HFFc6 (cell line): Measurements from ENCODE around the gene R3HDM4. TPM values are rescaled to one million over a fixed set of nuclear protein-coding genes. Genes with fewer than 3 reads are reported as not detected.

Source experiments
- DNase-seq: peaks from one replicate; pipeline ENCODE4 v3.0.0-alpha.2; 2018
- H3K27ac Mint-ChIP-seq: 2 replicates; pipeline ENCODE4 v1.8.0; 2020; ENCODE audit warnings: mild to moderate bottlenecking, mixed read lengths
- H3K27me3 Mint-ChIP-seq: 2 replicates; pipeline ENCODE4 v1.8.0; 2021; ENCODE audit warnings: mild to moderate bottlenecking, moderate library complexity, mixed read lengths; ENCODE audit not compliant: insufficient read depth
- H3K36me3 Mint-ChIP-seq: 2 replicates; pipeline ENCODE4 v1.8.0; 2021; ENCODE audit warnings: low read depth, mixed read lengths
- H3K4me1 Mint-ChIP-seq: 2 replicates; pipeline ENCODE4 v1.8.0; 2020; ENCODE audit warnings: low read depth, mixed read lengths
- H3K4me3 Mint-ChIP-seq: 2 replicates; pipeline ENCODE4 v1.8.0; 2020; ENCODE audit warnings: mild to moderate bottlenecking, moderate library complexity, mixed read lengths
- H3K9me3 Mint-ChIP-seq: 2 replicates; pipeline ENCODE4 v1.8.0; 2020; ENCODE audit warnings: mild to moderate bottlenecking, mixed read lengths
- CTCF ChIP-seq: fragments of 200-600 bp; sonication (generic); IDR thresholded peaks from 2 replicates; pipeline ENCODE4 v1.5.0; 2021; ENCODE audit warnings: antibody characterized with exemption, mild to moderate bottlenecking
- total RNA-seq, 6 experiments: library from RNA; stranded (reverse); fragmentation: NEBNext Ultra II Directional; extraction: Animal tissue kit (Norgen Biotek cat#: 25700); gene quantifications; 2 replicates in 1 of 6; 3 replicates in 5 of 6; pipeline ENCODE4 v1.2.3, GENCODE V29; 2021

The R3HDM4 gene
- total RNA-seq, 6 experiments from 2014 or later: 41.9 to 53.4 (median 45.9) TPM

- Mint-ChIP-seq H3K4me3 (no peak overlapping the region), H3K36me3 (peaks cover 19% of the 10 kb centered on the region), H3K27me3 (peaks cover 1% of the 10 kb centered on the region; the same call in 1 of the 2 replicates), H3K27ac (no peak overlapping the region), H3K4me1 (peaks cover 16% of the 10 kb centered on the region; the same call in 1 of the 2 replicates), H3K9me3 (no peaks in the 10 kb centered on the region)
- no peak for DNase-seq
- TF ChIP-seq CTCF: no peak
These were observed 31.1 kb upstream of the R3HDM4 start for GRCh38 chr19:944171-944567.

- DNase-seq: no peak
- Mint-ChIP-seq H3K4me3 (no peak overlapping the region), H3K4me1 (peaks cover 16% of the 10 kb centered on the region; the same call in 1 of the 2 replicates), H3K36me3 (peaks cover 19% of the 10 kb centered on the region), H3K27ac (no peak overlapping the region), H3K9me3 (no peaks in the 10 kb centered on the region), H3K27me3 (peaks cover 1% of the 10 kb centered on the region; the same call in 1 of the 2 replicates)
- TF ChIP-seq CTCF: no peak
These were observed 30.6 kb upstream of the R3HDM4 start for GRCh38 chr19:943551-944170.

- no peak for DNase-seq
- H3K4me3 Mint-ChIP-seq: no peak overlapping the region
- H3K9me3 Mint-ChIP-seq: no peaks in the 10 kb centered on the region
- H3K36me3 Mint-ChIP-seq: peaks cover 27% of the 10 kb centered on the region
- H3K27me3 Mint-ChIP-seq: peaks cover 1% of the 10 kb centered on the region; the same call in 1 of the 2 replicates
- H3K27ac Mint-ChIP-seq: no peak overlapping the region
- TF ChIP-seq CTCF: no peak
- peaks cover 16% of the 10 kb centered on the region; the same call in 1 of the 2 replicates for H3K4me1 Mint-ChIP-seq
These were observed 29.2 kb upstream of the R3HDM4 start for GRCh38 chr19:942133-942645.

- no peaks in the 10 kb centered on the region for H3K9me3 Mint-ChIP-seq
- TF ChIP-seq CTCF: no peak
- peak overlapping the region; percentile 16; the same call in 1 of the 2 replicates for H3K27ac Mint-ChIP-seq
- no peak for DNase-seq
- peaks cover 29% of the 10 kb centered on the region for H3K36me3 Mint-ChIP-seq
- H3K27me3 Mint-ChIP-seq: peaks cover 1% of the 10 kb centered on the region; the same call in 1 of the 2 replicates
- peaks cover 16% of the 10 kb centered on the region; the same call in 1 of the 2 replicates for H3K4me1 Mint-ChIP-seq
- peak overlapping the region; percentile 31; the same call in 1 of the 2 replicates for H3K4me3 Mint-ChIP-seq
These were observed 28.5 kb upstream of the R3HDM4 start for GRCh38 chr19:941292-942132.

- Mint-ChIP-seq H3K27ac (peak overlapping the region; percentile 51; the same call in 1 of the 2 replicates), H3K27me3 (peaks cover 1% of the 10 kb centered on the region; the same call in 1 of the 2 replicates), H3K4me1 (peaks cover 16% of the 10 kb centered on the region; the same call in 1 of the 2 replicates), H3K9me3 (no peaks in the 10 kb centered on the region), H3K4me3 (no peak overlapping the region), H3K36me3 (peaks cover 29% of the 10 kb centered on the region)
- TF ChIP-seq CTCF: no peak
- DNase-seq: no peak
These were observed 27.7 kb upstream of the R3HDM4 start for GRCh38 chr19:940591-941291.
